ENCODE measurements around the gene FCGBP.
A peak's percentile ranks its signal among the peaks of the same experiment; 100 is the strongest.

FCGBP gene

GRCh38 chr19:39936622-39937021 lies 2.2 kb upstream of the FCGBP start:
- H3K27ac Mint-ChIP-seq: peak overlapping the region; percentile 76
- H3K9me3 Mint-ChIP-seq: peaks cover 8% of the 10 kb centered on the region
- H3K4me1 Mint-ChIP-seq: peaks cover 80% of the 10 kb centered on the region
- H3K36me3 Mint-ChIP-seq: peaks cover 12% of the 10 kb centered on the region
- H3K4me3 Mint-ChIP-seq: peak overlapping the region; percentile 64
- H3K27me3 Mint-ChIP-seq: no peaks in the 10 kb centered on the region

GRCh38 chr19:39936020-39936419 lies 1.6 kb upstream of the FCGBP start:
- peaks cover 12% of the 10 kb centered on the region for H3K36me3 Mint-ChIP-seq
- H3K9me3 Mint-ChIP-seq: peaks cover 8% of the 10 kb centered on the region
- H3K27me3 Mint-ChIP-seq: no peaks in the 10 kb centered on the region
- H3K27ac Mint-ChIP-seq: no peak overlapping the region
- H3K4me1 Mint-ChIP-seq: peaks cover 74% of the 10 kb centered on the region
- H3K4me3 Mint-ChIP-seq: no peak overlapping the region

GRCh38 chr19:39935364-39935661 lies 879 bp upstream of the FCGBP start:
- H3K36me3 Mint-ChIP-seq: peaks cover 8% of the 10 kb centered on the region
- no peaks in the 10 kb centered on the region for H3K27me3 Mint-ChIP-seq
- H3K4me3 Mint-ChIP-seq: no peak overlapping the region
- H3K9me3 Mint-ChIP-seq: peaks cover 8% of the 10 kb centered on the region
- peaks cover 70% of the 10 kb centered on the region for H3K4me1 Mint-ChIP-seq
- no peak overlapping the region for H3K27ac Mint-ChIP-seq

GRCh38 chr19:39929750-39930149 lies 4.7 kb downstream of the FCGBP start:
- Mint-ChIP-seq H3K36me3 (peaks cover 4% of the 10 kb centered on the region), H3K27ac (peak overlapping the region; percentile 3), H3K4me3 (no peak overlapping the region), H3K4me1 (peaks cover 45% of the 10 kb centered on the region), H3K9me3 (no peaks in the 10 kb centered on the region), H3K27me3 (no peaks in the 10 kb centered on the region)

GRCh38 chr19:39928357-39928725 lies 6.1 kb downstream of the FCGBP start:
- peaks cover 3% of the 10 kb centered on the region for H3K36me3 Mint-ChIP-seq
- no peaks in the 10 kb centered on the region for H3K27me3 Mint-ChIP-seq
- H3K4me1 Mint-ChIP-seq: peaks cover 33% of the 10 kb centered on the region
- H3K9me3 Mint-ChIP-seq: no peaks in the 10 kb centered on the region
- H3K27ac Mint-ChIP-seq: no peak overlapping the region
- H3K4me3 Mint-ChIP-seq: peak overlapping the region; percentile 7

- H3K9me3 Mint-ChIP-seq: no peaks in the 10 kb centered on the region
- H3K27ac Mint-ChIP-seq: no peak overlapping the region
- peaks cover 3% of the 10 kb centered on the region for H3K36me3 Mint-ChIP-seq
- peaks cover 30% of the 10 kb centered on the region for H3K4me1 Mint-ChIP-seq
- H3K27me3 Mint-ChIP-seq: no peaks in the 10 kb centered on the region
- H3K4me3 Mint-ChIP-seq: no peak overlapping the region
Measured at GRCh38 chr19:39927524-39928356, 6.7 kb downstream of the FCGBP start.

GRCh38 chr19:39927076-39927475 lies 7.4 kb downstream of the FCGBP start:
- H3K27ac Mint-ChIP-seq: no peak overlapping the region
- no peak overlapping the region for H3K4me3 Mint-ChIP-seq
- no peaks in the 10 kb centered on the region for H3K27me3 Mint-ChIP-seq
- peaks cover 28% of the 10 kb centered on the region for H3K4me1 Mint-ChIP-seq
- peaks cover 3% of the 10 kb centered on the region for H3K36me3 Mint-ChIP-seq
- H3K9me3 Mint-ChIP-seq: no peaks in the 10 kb centered on the region

- Mint-ChIP-seq H3K9me3 (no peaks in the 10 kb centered on the region), H3K27me3 (no peaks in the 10 kb centered on the region), H3K4me1 (peaks cover 25% of the 10 kb centered on the region), H3K4me3 (no peak overlapping the region), H3K27ac (peak overlapping the region; percentile 17), H3K36me3 (peaks cover 3% of the 10 kb centered on the region)
Measured at GRCh38 chr19:39926170-39926760, 8.2 kb downstream of the FCGBP start.

GRCh38 chr19:39924952-39925351 lies 9.5 kb downstream of the FCGBP start:
- Mint-ChIP-seq H3K36me3 (peaks cover 3% of the 10 kb centered on the region), H3K27ac (no peak overlapping the region), H3K4me1 (peaks cover 19% of the 10 kb centered on the region), H3K9me3 (no peaks in the 10 kb centered on the region), H3K27me3 (no peaks in the 10 kb centered on the region), H3K4me3 (no peak overlapping the region)

GRCh38 chr19:39924389-39924788 lies 10.0 kb downstream of the FCGBP start:
- H3K27ac Mint-ChIP-seq: no peak overlapping the region
- no peak overlapping the region for H3K4me3 Mint-ChIP-seq
- H3K4me1 Mint-ChIP-seq: peaks cover 14% of the 10 kb centered on the region
- no peaks in the 10 kb centered on the region for H3K9me3 Mint-ChIP-seq
- no peaks in the 10 kb centered on the region for H3K27me3 Mint-ChIP-seq
- H3K36me3 Mint-ChIP-seq: peaks cover 4% of the 10 kb centered on the region

- Mint-ChIP-seq H3K4me3 (no peak overlapping the region), H3K27ac (no peak overlapping the region), H3K27me3 (no peaks in the 10 kb centered on the region), H3K4me1 (peaks cover 14% of the 10 kb centered on the region), H3K36me3 (peaks cover 7% of the 10 kb centered on the region), H3K9me3 (no peaks in the 10 kb centered on the region)
Measured at GRCh38 chr19:39923862-39924261, 10.6 kb downstream of the FCGBP start.

GRCh38 chr19:39919976-39920375 lies 14.5 kb downstream of the FCGBP start:
- Mint-ChIP-seq H3K9me3 (no peaks in the 10 kb centered on the region), H3K4me1 (peaks cover 10% of the 10 kb centered on the region), H3K36me3 (peaks cover 7% of the 10 kb centered on the region), H3K27me3 (no peaks in the 10 kb centered on the region), H3K27ac (no peak overlapping the region), H3K4me3 (no peak overlapping the region)

- Mint-ChIP-seq H3K27me3 (no peaks in the 10 kb centered on the region), H3K4me1 (peaks cover 10% of the 10 kb centered on the region), H3K4me3 (no peak overlapping the region), H3K36me3 (peaks cover 7% of the 10 kb centered on the region), H3K27ac (no peak overlapping the region), H3K9me3 (no peaks in the 10 kb centered on the region)
Measured at GRCh38 chr19:39918183-39918651, 16.2 kb downstream of the FCGBP start.

- H3K36me3 Mint-ChIP-seq: peaks cover 7% of the 10 kb centered on the region
- no peak overlapping the region for H3K4me3 Mint-ChIP-seq
- peaks cover 10% of the 10 kb centered on the region for H3K4me1 Mint-ChIP-seq
- H3K27ac Mint-ChIP-seq: no peak overlapping the region
- H3K9me3 Mint-ChIP-seq: no peaks in the 10 kb centered on the region
- H3K27me3 Mint-ChIP-seq: no peaks in the 10 kb centered on the region
Measured at GRCh38 chr19:39917561-39918182, 16.8 kb downstream of the FCGBP start.

GRCh38 chr19:39916851-39917396 lies 17.5 kb downstream of the FCGBP start:
- H3K27me3 Mint-ChIP-seq: no peaks in the 10 kb centered on the region
- no peaks in the 10 kb centered on the region for H3K9me3 Mint-ChIP-seq
- no peak overlapping the region for H3K4me3 Mint-ChIP-seq
- H3K27ac Mint-ChIP-seq: no peak overlapping the region
- peaks cover 7% of the 10 kb centered on the region for H3K36me3 Mint-ChIP-seq
- H3K4me1 Mint-ChIP-seq: peaks cover 10% of the 10 kb centered on the region

- Mint-ChIP-seq H3K4me3 (no peak overlapping the region), H3K9me3 (no peaks in the 10 kb centered on the region), H3K4me1 (peaks cover 13% of the 10 kb centered on the region), H3K36me3 (peaks cover 7% of the 10 kb centered on the region), H3K27me3 (no peaks in the 10 kb centered on the region), H3K27ac (no peak overlapping the region)
Measured at GRCh38 chr19:39916236-39916635, 18.2 kb downstream of the FCGBP start.
